OCI-LY7 (cell line): ENCODE data around the gene GSG1L2. TPM values are rescaled to one million over a fixed set of nuclear protein-coding genes. Genes with fewer than 3 reads are reported as not detected.

ENCODE experiments used
- BruUV-seq: library from RNA; stranded (reverse); fragments of 400-500 nt; replicated peaks from 2 replicates; lab custom pipeline; 2021; lab: Mats Ljungman, UMichigan
- CTCF ChIA-PET: fragments of 300-600 bp; sonication (Branson Sonifier 250); formaldehyde crosslinking; loops from one replicate; lab custom pipeline; 2022; ENCODE audit warnings: antibody characterized with exemption; ENCODE audit not compliant: unreplicated experiment; lab: Charles Lee
- POLR2A ChIA-PET: fragments of 300-600 bp; sonication (Branson Sonifier 250); formaldehyde crosslinking; loops from one replicate; lab custom pipeline; 2022; ENCODE audit warnings: antibody characterized with exemption; lab: Charles Lee
- DNase-seq: peaks from one replicate; pipeline ENCODE4 v3.0.0-alpha.2; 2015; ENCODE audit warnings: low spot score
- H2AFZ ChIP-seq: fragments of 200-600 bp; sonication (generic), shearing (Covaris generic); 2 replicates; pipeline ENCODE4 v1.6.1; 2014; ENCODE audit warnings: mild to moderate bottlenecking, antibody characterized with exemption, low read length, moderate library complexity
- H3K27ac ChIP-seq: fragments of 200-600 bp; sonication (generic); 2 replicates; pipeline ENCODE4 v1.5.1; 2014; ENCODE audit warnings: mixed run types, low read depth, mild to moderate bottlenecking, moderate library complexity, low read length, inconsistent platforms; ENCODE audit not compliant: poor library complexity, severe bottlenecking
- H3K36me3 ChIP-seq: fragments of 200-600 bp; sonication (generic); 2 replicates; pipeline ENCODE4 v1.6.1; 2014; ENCODE audit warnings: mild to moderate bottlenecking, antibody characterized with exemption, low read length, moderate library complexity, mixed read lengths; ENCODE audit not compliant: insufficient read depth
- H3K4me1 ChIP-seq: fragments of 200-600 bp; sonication (generic); 2 replicates; pipeline ENCODE4 v1.5.1; 2014; ENCODE audit warnings: mild to moderate bottlenecking, low read length; ENCODE audit not compliant: insufficient read depth, poor library complexity, severe bottlenecking
- H3K4me2 ChIP-seq: fragments of 200-600 bp; sonication (generic); 2 replicates; pipeline ENCODE4 v1.6.1; 2014; ENCODE audit warnings: mild to moderate bottlenecking, low read length
- H3K4me3 ChIP-seq: fragments of 200-600 bp; sonication (generic); 2 replicates; pipeline ENCODE4 v1.5.1; 2014; ENCODE audit warnings: mild to moderate bottlenecking, low read depth, low read length; ENCODE audit not compliant: poor library complexity, severe bottlenecking
- H3K79me2 ChIP-seq: fragments of 200-600 bp; sonication (generic); 2 replicates; pipeline ENCODE4 v1.6.1; 2016; ENCODE audit warnings: low read depth, mild to moderate bottlenecking, low read length, moderate library complexity, mixed read lengths; ENCODE audit not compliant: insufficient read depth
- H3K9me2 ChIP-seq: fragments of 200-600 bp; sonication (generic); 2 replicates; pipeline ENCODE4 v1.6.1; 2016; ENCODE audit warnings: mild to moderate bottlenecking, low read length, mixed read lengths; ENCODE audit not compliant: insufficient read depth
- H3K9me3 ChIP-seq: fragments of 200-600 bp; sonication (generic); 2 replicates; pipeline ENCODE4 v1.6.1; 2014; ENCODE audit warnings: mild to moderate bottlenecking, mixed run types, low read length, mixed read lengths
- H4K20me1 ChIP-seq: fragments of 200-600 bp; sonication (generic); 2 replicates; pipeline ENCODE4 v1.6.1; 2014; ENCODE audit warnings: mild to moderate bottlenecking, antibody characterized with exemption, low read length, moderate library complexity, mixed read lengths; ENCODE audit not compliant: insufficient read depth
- CTCF ChIP-seq: fragments of 200-600 bp; sonication (generic); conservative IDR thresholded peaks from 2 replicates; pipeline ENCODE4 v1.5.1; 2014; ENCODE audit warnings: mild to moderate bottlenecking, antibody characterized with exemption, low read length, moderate library complexity, mixed read lengths
- EZH2phosphoT487 ChIP-seq: fragments of 200-600 bp; sonication (generic); IDR thresholded peaks from 2 replicates; pipeline ENCODE4 v1.6.1; 2018; ENCODE audit warnings: low read depth, borderline replicate concordance, mild to moderate bottlenecking, mixed run types, antibody characterized with exemption, low read length, moderate library complexity, mixed read lengths
- intact Hi-C: fragments of 100-400 bp; cut with micrococcal nuclease; formaldehyde crosslinking; loops from one replicate; pipeline ENCODE4 v1.10.0; 2022; ENCODE audit not compliant: unreplicated experiment
- total RNA-seq, 2 experiments: library from RNA; depleted of rRNA in 1 of 2; stranded (reverse); fragments of >200 nt in 1 of 2; shearing (Covaris generic) in 1 of 2; gene quantifications; 2 replicates each; pipeline ENCODE4 v1.2.3, GENCODE V29; 2014 to 2022

The GSG1L2 gene
- total RNA-seq, 2 experiments from 2014 or later = not detected

DNA sequence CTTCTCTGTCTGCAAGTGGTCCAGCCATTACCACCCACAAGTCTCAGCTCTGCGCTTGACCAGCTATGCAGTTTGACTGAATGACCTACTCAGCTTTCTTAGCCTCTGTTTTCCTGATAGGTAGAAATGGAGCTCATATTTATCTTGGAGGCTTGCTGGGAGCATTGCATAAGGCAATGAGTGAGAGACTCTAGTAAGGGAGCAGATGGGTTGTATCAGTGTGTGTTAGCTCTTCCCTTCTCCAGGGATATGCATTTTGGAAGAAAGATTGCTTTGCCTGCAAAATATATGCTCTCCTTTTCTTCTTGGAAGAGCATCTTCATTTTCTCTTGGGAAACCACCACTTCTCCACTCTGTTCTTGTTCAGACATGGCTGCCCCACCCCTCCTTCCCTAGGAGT lies 56.6 kb downstream of the GSG1L2 start:
- CTCF ChIA-PET = no interaction called here
- no peaks in the 10 kb centered on the region for H3K36me3 ChIP-seq
- no peaks in the 10 kb centered on the region for H4K20me1 ChIP-seq
- intact Hi-C loops = no loop called here
- no peaks in the 10 kb centered on the region for H3K79me2 ChIP-seq
- no peaks in the 10 kb centered on the region for H3K9me3 ChIP-seq
- no peak overlapping the region for H3K4me2 ChIP-seq
- POLR2A ChIA-PET = no interaction called here
- no peaks in the 10 kb centered on the region for H3K4me1 ChIP-seq
- no peak for DNase-seq
- no peak overlapping the region for H2AFZ ChIP-seq
- no TSS peak for BruUV-seq
- no peak overlapping the region for H3K27ac ChIP-seq
- TF ChIP-seq CTCF (no peak), EZH2phosphoT487 (no peak)
- no peak overlapping the region for H3K4me3 ChIP-seq
- H3K9me2 ChIP-seq = no peaks in the 10 kb centered on the region

GRCh38 chr17:9763643-9764042 lies 58.2 kb downstream of the GSG1L2 start:
- H3K9me3 ChIP-seq = no peaks in the 10 kb centered on the region
- H4K20me1 ChIP-seq = no peaks in the 10 kb centered on the region
- H3K9me2 ChIP-seq = no peaks in the 10 kb centered on the region
- H3K4me2 ChIP-seq = no peak overlapping the region
- CTCF ChIA-PET = no interaction called here
- no peaks in the 10 kb centered on the region for H3K79me2 ChIP-seq
- no peak overlapping the region for H2AFZ ChIP-seq
- H3K36me3 ChIP-seq = no peaks in the 10 kb centered on the region
- H3K4me1 ChIP-seq = no peaks in the 10 kb centered on the region
- H3K4me3 ChIP-seq = no peak overlapping the region
- intact Hi-C loops = no loop called here
- TF ChIP-seq EZH2phosphoT487 (no peak), CTCF (no peak)
- no TSS peak for BruUV-seq
- no peak overlapping the region for H3K27ac ChIP-seq
- no peak for DNase-seq
- POLR2A ChIA-PET = no interaction called here

DNA sequence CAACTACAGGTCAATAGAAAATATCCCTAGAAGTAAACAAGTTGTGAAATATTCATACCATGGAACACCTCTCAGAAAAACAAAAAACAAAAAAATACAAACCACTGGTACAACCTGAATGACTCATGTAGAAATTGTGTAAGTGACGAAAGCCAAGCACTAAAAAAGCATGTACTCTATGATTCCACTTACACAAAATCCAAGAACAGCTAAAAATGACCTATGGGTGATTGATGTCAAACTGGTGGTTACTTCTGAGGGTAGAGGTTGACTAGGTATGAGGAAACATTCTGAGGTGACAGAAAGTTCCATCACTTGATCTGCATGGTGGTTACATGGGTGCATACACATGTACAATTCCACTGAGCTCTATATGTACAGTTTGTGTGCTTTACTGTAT lies 61.6 kb downstream of the GSG1L2 start:
- Histone ChIP-seq H3K9me3 (no peaks in the 10 kb centered on the region), H3K4me2 (no peak overlapping the region), H2AFZ (no peak overlapping the region), H4K20me1 (no peaks in the 10 kb centered on the region), H3K4me3 (no peak overlapping the region), H3K79me2 (no peaks in the 10 kb centered on the region), H3K27ac (no peak overlapping the region), H3K36me3 (no peaks in the 10 kb centered on the region), H3K9me2 (no peaks in the 10 kb centered on the region), H3K4me1 (no peaks in the 10 kb centered on the region)
- intact Hi-C loops = no loop called here
- ChIA-PET CTCF (interaction anchor here (1.2 kb wide), 1 partner anchor 8 kb away, joined by 3 read pairs; no protein-coding TSS in a partner anchor), POLR2A (no interaction called here)
- TF ChIP-seq EZH2phosphoT487 = no peak
- no peak for TF ChIP-seq CTCF
- no TSS peak for BruUV-seq
- no peak for DNase-seq
